Central memory CD8-positive, alpha-beta T cell (primary cell): ENCODE measurements around the gene CARD19.
A peak's percentile ranks its signal among the peaks of the same experiment; 100 is the strongest.

Source experiments
- ATAC-seq: fragments of 150-1000 bp; cut with Tn5 transposase; replicated peaks from 2 replicates; pipeline ENCODE4 v1.10.0; 2022; ENCODE audit warnings: mild to moderate bottlenecking, moderate FRiP score, moderate number of reproducible peaks; ENCODE audit not compliant: poor library complexity, severe bottlenecking; ENCODE audit errors: extremely low read depth
- DNase-seq, 2 donors: peaks; one replicate each; pipeline ENCODE4 v3.0.0; 2021; ENCODE audit warnings: low spot score in 2 of 2
- H3K27ac Mint-ChIP-seq: one replicate; pipeline ENCODE4 v1.8.0; 2022; ENCODE audit warnings: low read depth, mild to moderate bottlenecking, moderate library complexity, mixed read lengths
- H3K27me3 Mint-ChIP-seq: one replicate; pipeline ENCODE4 v1.8.0; 2022; ENCODE audit warnings: mixed read lengths
- H3K36me3 Mint-ChIP-seq: one replicate; pipeline ENCODE4 v1.8.0; 2022; ENCODE audit warnings: mild to moderate bottlenecking, moderate library complexity, mixed read lengths; ENCODE audit not compliant: insufficient read depth
- H3K4me1 Mint-ChIP-seq: one replicate; pipeline ENCODE4 v1.8.0; 2022; ENCODE audit warnings: mixed read lengths
- H3K4me3 Mint-ChIP-seq: one replicate; pipeline ENCODE4 v1.8.0; 2022; ENCODE audit warnings: mild to moderate bottlenecking, moderate library complexity, mixed read lengths
- H3K9me3 Mint-ChIP-seq: one replicate; pipeline ENCODE4 v1.8.0; 2022; ENCODE audit warnings: mixed read lengths

The CARD19 gene

DNA sequence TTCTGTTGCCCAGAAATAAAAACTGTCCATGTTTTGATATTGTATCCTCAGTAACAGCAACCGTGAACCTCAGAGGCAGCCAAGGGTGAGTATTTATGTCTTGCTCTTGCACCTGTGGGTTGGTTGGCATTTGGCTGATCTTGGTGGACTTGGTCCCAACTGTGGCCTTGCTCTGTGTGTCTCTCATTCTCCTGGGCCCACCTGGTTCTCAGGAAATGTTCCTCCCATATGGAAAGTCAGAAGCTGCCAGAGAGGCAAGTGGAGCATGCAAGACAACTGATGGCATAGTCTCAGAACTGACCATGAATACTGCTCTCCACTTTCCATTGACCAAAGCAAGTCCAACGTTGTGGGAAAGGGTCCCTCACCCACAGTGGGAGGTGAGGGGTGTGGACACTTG, 51.6 kb downstream of the CARD19 start:
- Mint-ChIP-seq H3K9me3 (no peaks in the 10 kb centered on the region), H3K4me1 (peaks cover 16% of the 10 kb centered on the region), H3K27ac (no peak overlapping the region), H3K36me3 (peaks cover 4% of the 10 kb centered on the region), H3K4me3 (no peak overlapping the region), H3K27me3 (no peaks in the 10 kb centered on the region)
- ATAC-seq (no peak), DNase-seq (no peak)

- Mint-ChIP-seq H3K4me1 (peaks cover 10% of the 10 kb centered on the region), H3K9me3 (no peaks in the 10 kb centered on the region), H3K27me3 (no peaks in the 10 kb centered on the region), H3K36me3 (peaks cover 4% of the 10 kb centered on the region), H3K27ac (no peak overlapping the region), H3K4me3 (no peak overlapping the region)
- no peak for ATAC-seq
- no peak for DNase-seq
These were observed 52.7 kb downstream of the CARD19 start for GRCh38 chr9:93148721-93149120.

DNA sequence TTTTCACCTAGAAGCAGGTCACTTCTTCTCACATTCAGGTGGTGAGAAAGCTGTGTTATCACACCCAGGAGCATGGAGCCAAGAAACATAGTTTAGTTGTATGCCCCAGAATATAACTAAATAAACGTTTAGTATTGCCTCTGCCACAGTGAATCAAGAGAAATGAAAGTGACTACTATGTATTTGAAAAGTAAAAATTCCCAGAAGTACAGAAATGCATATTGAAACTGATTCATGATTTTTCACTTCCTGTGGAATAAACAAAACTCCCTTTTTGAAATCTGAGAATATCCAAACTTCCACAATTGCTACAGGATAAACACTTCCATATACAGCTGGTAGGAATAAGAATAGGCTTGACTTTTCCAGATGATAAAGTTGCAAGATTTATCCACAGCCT, 53.3 kb downstream of the CARD19 start:
- Mint-ChIP-seq H3K9me3 (no peaks in the 10 kb centered on the region), H3K36me3 (peaks cover 4% of the 10 kb centered on the region), H3K4me3 (no peak overlapping the region), H3K4me1 (peaks cover 4% of the 10 kb centered on the region), H3K27ac (no peak overlapping the region), H3K27me3 (no peaks in the 10 kb centered on the region)
- DNase-seq (no peak), ATAC-seq (no peak)

DNA sequence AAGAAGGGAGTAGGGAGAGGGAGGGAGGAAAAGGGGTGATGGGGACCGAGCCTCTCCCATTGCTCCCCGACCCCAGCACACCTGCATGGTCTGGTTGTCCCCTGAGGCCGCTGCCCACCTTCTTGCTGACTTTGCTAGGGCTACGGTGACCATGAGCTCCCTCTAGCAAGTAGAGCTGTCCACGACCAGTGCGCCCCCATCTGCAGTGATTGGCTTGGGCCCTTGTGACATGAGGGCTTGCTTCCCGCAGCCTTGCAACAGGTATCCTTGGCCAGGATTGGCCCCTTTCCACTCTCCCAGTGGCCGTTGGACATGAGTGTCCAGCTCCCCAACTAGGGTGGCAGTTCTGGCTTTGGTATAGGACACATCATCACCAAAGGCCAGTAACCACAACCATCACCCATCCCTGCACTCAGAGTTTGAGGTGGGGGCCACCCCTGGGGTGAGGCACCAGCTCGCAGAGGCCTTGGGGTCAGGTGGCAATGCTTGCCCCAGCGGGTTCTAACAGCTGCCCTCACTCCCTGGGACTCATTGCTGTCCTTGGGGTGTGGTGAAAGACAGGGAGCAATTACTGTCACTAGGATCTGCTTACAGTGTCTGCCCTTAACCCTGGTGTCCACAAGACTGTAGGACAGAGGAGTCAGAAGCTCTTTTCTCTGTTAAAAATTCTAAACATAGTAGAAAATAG, 55.2 kb downstream of the CARD19 start:
- H3K27ac Mint-ChIP-seq, result no peak overlapping the region
- H3K9me3 Mint-ChIP-seq, result no peaks in the 10 kb centered on the region
- peaks cover 2% of the 10 kb centered on the region for H3K36me3 Mint-ChIP-seq
- no peak for ATAC-seq
- DNase-seq, result no peak
- H3K4me3 Mint-ChIP-seq, result no peak overlapping the region
- H3K27me3 Mint-ChIP-seq, result no peaks in the 10 kb centered on the region
- H3K4me1 Mint-ChIP-seq, result no peaks in the 10 kb centered on the region

DNA sequence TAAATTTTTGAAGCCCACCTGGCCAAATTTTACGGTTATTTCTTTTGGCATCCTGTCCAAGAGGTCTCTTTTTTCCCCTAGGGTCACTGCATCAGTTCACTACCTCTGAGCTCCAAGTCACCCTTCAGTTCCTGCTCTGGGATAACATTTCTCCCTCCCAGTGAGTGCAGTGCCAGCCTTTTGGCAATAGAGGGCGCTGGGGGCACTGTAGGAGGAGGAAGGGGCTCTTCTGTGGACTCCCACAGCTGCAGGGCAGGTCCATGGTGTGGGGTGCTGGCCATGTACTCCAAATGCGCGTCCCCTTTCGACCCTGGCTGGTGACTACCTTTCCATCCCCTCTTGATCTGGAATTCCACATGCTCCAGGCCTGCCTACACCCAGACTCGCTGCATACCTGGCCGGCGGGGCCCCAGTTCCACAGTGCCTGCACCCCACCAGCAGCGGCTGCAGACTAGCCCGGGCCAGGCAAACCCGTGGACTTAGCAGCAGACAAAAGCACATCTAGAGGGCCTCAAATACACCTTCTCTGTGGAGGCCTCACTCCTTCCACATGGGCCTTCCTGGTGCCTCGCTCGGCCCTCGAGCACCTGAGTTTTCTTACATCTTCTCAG, 58.4 kb downstream of the CARD19 start:
- Mint-ChIP-seq H3K36me3 (no peaks in the 10 kb centered on the region), H3K9me3 (no peaks in the 10 kb centered on the region), H3K4me1 (no peaks in the 10 kb centered on the region), H3K27ac (no peak overlapping the region), H3K4me3 (no peak overlapping the region), H3K27me3 (no peaks in the 10 kb centered on the region)
- ATAC-seq (no peak), DNase-seq (no peak)

- no peak for ATAC-seq
- Mint-ChIP-seq H3K27me3 (no peaks in the 10 kb centered on the region), H3K9me3 (no peaks in the 10 kb centered on the region), H3K4me1 (peaks cover 7% of the 10 kb centered on the region), H3K4me3 (no peak overlapping the region), H3K36me3 (no peaks in the 10 kb centered on the region), H3K27ac (no peak overlapping the region)
- no peak for DNase-seq
These were observed 59.9 kb downstream of the CARD19 start for GRCh38 chr9:93155716-93156474.

DNA sequence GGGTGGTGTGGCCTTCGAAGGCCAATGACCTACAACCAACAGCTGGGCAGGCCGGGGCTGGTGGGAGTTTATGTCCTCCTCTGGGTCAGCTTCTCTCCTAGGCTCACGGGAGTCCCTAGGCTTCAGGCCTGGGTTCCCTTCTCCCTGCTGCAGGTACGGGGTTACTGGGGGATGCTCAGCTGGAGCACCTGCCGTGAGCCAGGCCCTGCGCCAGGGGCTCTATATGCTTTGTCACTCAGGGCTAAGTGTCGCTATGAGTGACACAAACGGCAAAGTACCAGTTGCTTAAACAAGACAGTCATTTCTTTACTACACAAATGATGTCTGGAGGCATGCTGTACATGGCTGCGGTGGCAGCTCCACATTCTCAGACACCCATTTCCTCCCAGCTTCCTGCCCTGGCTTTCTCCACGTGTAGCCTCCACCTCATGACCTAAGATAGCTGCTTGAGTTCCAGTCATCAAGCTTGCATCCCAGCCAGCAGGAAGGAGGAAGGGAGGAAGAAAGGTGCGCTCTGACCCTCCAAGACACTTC, 60.5 kb downstream of the CARD19 start:
- Mint-ChIP-seq H3K27me3 (no peaks in the 10 kb centered on the region), H3K27ac (no peak overlapping the region), H3K4me1 (peaks cover 7% of the 10 kb centered on the region), H3K4me3 (no peak overlapping the region), H3K36me3 (no peaks in the 10 kb centered on the region), H3K9me3 (no peaks in the 10 kb centered on the region)
- ATAC-seq (peak; percentile 50), DNase-seq (no peak)

DNA sequence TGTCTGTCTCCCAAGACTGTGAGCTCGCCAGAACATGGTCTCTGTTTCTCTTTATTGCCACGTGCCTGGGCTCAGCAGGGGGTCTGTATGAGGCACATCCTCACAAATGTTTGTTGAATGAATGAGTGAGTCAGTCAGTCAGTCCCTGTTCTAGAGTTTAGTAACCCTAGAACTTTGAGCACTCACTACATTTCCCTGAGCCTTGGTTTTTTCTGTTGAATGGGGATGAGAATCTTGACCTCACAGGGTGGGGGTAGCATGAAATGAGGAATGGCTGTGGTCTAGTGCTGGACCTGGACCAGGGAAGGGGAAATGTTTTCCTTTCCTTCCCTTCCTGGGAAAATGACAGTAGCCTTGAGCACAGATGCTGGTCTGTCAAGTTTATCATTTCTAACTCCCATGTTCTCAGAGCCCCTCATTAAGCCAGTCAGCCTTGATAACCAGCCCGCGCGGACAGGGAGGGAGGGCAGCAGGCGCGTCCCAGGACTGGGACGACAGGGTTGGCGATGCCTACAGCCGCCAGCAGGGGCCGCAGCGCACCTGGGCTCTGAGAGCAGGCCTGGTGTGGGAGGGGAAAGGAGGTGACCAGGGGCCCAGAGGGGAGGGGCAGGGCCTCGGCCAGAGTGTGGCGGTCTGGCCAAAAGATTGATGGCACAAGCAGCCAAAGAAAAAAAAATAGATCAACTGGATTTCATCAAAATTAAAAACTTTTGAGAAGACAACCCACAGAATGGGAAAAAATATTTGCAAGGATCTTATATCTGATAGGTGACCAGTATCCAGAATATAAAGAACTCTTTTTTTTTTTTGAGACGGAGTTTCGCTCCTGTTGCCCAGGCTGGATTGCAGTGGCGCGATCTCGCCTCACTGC, 63.8 kb downstream of the CARD19 start:
- H3K9me3 Mint-ChIP-seq, result no peaks in the 10 kb centered on the region
- no peak overlapping the region for H3K4me3 Mint-ChIP-seq
- peak; percentile 79 for ATAC-seq
- peaks cover 7% of the 10 kb centered on the region for H3K4me1 Mint-ChIP-seq
- H3K27ac Mint-ChIP-seq, result no peak overlapping the region
- no peaks in the 10 kb centered on the region for H3K36me3 Mint-ChIP-seq
- peak; percentile 43 to 61 for DNase-seq
- H3K27me3 Mint-ChIP-seq, result no peaks in the 10 kb centered on the region

DNA sequence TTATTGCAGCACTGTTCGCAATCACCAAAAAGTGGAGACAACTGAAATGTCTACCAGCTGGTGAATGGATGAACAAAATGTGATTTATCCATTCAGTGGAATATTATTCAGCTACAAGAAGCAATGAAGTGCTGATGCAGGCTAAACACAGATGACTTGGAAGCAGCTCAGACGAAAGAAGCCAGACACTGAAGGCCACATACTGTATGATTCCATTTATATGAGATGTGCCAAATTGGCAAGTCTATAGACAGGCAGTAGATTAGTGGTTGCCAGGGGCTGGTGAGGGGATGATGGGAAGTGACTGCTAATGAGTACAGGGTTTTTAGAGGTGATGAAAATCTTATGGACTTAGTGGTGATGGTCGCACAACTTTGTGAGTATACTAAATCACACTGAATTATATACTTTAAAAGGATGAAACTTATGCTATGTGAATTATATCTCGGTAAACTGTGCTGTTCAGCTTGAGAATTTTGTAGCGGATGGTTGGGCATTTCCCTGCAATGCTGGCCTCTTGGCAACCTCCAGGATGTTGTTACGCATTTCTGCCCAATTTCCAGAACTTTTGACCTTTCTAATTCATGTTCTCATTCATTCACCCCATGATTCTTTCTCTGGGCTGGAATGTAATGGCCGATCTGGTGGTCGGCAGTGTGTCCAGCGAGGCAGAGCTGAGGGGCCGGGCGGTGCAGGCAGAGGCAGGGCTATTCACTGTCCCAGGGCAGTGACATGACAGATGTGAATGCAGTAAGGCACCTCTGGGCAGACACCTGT, 66.0 kb downstream of the CARD19 start:
- no peaks in the 10 kb centered on the region for H3K9me3 Mint-ChIP-seq
- no peak overlapping the region for H3K4me3 Mint-ChIP-seq
- ATAC-seq (no peak), DNase-seq (no peak)
- H3K27ac Mint-ChIP-seq, result no peak overlapping the region
- no peaks in the 10 kb centered on the region for H3K27me3 Mint-ChIP-seq
- H3K36me3 Mint-ChIP-seq, result no peaks in the 10 kb centered on the region
- peaks cover 7% of the 10 kb centered on the region for H3K4me1 Mint-ChIP-seq
